Measurements from ENCODE around the gene LRMDA.

The LRMDA gene

DNA sequence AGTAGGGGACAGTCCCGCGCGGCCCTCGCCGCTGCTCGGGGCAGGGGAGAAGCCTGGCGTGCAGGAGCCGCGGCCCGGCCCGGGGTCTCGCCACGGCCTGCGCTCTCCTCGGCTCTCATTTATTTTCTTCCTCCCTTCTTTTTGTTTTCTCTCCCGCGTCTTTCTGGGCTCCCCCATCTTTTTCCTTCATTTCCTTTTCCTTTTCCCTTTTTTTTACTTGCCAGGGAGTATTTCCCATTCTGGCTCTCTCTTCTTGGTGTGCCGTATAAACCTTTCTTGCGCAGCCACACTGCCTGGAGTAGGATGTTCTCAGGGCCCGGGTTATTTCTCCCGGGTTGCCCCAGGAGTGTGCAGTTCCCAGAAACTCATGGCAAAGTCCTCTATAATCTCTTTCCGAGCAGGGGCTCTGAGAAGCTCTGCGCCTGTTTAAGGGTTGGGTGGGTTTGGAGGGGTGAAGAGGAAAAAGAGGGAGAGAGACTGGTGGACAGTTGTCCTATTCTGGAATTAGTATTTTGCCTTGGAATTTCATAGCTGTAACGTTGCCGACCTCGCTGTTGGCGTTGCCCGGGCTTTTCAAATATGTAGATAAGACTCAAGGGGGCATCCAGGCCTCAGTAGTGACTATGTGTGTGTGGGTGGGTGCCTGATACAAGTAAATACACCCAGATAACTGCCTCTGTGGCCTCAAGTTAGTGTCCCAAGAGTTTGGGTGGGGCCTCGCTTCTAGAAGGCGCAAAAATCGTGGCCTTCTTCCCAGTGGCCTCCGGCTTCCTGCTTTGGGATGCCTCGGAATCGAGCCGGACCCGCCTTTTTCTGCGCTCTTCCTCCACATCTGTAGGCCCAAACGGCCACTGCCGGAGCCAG, 25.6 kb upstream of the LRMDA start:
- peaks cover 7% of the 10 kb centered on the region for H3K4me1 ChIP-seq (ENCODE audit: insufficient read depth, low read length)
- H3K36me3 ChIP-seq (ENCODE audit: insufficient read depth, low read length): peaks cover 6% of the 10 kb centered on the region
- H3K4me3 ChIP-seq (ENCODE audit: low read length): peak overlapping the region; percentile 85
- peak overlapping the region; percentile 95 for H2AFZ ChIP-seq (ENCODE audit: low read depth, low read length)
- no peaks in the 10 kb centered on the region for H3K9me3 ChIP-seq (ENCODE audit: low read length)
- no peaks in the 10 kb centered on the region for H3K27me3 ChIP-seq (ENCODE audit: insufficient read depth, low read length)

DNA sequence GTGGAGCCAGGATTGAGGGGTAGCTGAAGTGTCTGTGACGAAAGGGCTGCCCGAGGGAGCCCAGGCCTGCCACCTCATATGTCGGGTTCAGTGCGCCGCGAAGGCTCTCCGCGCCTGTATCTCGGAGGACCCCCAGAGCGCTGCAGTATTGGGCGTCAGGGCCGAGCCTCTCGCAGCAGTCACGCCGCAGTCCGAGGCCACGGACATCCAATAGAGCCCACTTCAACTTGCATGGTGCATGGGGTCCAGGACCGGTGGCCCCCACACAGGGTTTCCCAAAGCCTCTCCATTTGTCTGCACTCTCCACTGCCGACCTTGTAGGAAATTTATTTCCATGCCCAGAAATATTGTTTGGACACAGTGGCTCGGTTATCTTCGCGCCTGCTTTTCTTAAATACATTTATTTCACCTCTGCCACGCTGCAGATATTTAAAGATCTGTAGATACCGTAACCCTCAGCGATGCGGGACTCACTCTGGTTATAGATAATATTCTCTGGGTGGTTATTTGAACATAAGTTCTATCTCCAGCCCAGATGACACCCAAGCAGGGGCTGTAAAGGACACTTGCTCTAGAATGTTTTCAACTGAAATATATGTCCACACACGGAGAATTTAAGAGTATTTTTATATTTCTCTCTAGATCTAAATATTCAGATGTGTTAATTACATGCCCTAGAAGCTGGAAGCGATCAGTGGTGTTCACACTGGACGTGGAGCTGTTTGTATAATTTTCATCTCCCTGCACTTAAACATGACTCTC, 24.8 kb upstream of the LRMDA start:
- Histone ChIP-seq H3K27me3 (ENCODE audit: insufficient read depth, low read length) (no peaks in the 10 kb centered on the region), H3K9me3 (ENCODE audit: low read length) (no peaks in the 10 kb centered on the region), H3K4me3 (ENCODE audit: low read length) (no peak overlapping the region)

DNA sequence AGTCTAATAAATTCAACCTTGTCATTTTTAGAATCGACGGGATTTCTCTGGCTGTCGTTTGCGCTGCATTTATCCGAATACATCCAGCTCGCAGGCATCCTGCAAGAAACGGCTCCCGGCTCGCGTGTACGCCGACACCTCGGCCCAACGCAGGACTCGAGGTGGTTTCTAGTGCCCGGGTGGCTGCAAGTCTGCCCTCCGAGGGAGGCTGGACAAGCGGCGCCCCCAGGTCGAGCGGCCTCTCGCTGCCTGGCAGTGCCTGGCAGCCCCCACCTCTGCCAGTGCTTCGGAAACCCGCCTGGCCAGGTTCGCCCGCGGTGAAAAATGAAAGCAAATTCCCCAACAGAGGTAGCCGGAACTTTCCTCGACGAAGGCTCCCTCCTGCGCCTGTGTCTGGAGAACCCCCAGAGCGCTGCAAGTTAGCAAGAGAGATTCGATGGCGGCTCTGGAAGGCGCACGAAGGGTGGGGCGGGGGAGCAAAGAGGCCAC, 24.2 kb upstream of the LRMDA start:
- H3K4me3 ChIP-seq (ENCODE audit: low read length): no peak overlapping the region
- peaks cover 6% of the 10 kb centered on the region for H3K36me3 ChIP-seq (ENCODE audit: insufficient read depth, low read length)
- H2AFZ ChIP-seq (ENCODE audit: low read depth, low read length): no peak overlapping the region
- H3K4me1 ChIP-seq (ENCODE audit: insufficient read depth, low read length): peaks cover 7% of the 10 kb centered on the region
- no peaks in the 10 kb centered on the region for H3K9me3 ChIP-seq (ENCODE audit: low read length)
- H3K27me3 ChIP-seq (ENCODE audit: insufficient read depth, low read length): no peaks in the 10 kb centered on the region

More for the DNA sequence above, 24.8 kb upstream of the LRMDA start:
- Histone ChIP-seq H2AFZ (ENCODE audit: low read depth, low read length) (no peak overlapping the region), H3K4me1 (ENCODE audit: insufficient read depth, low read length) (peaks cover 7% of the 10 kb centered on the region), H3K36me3 (ENCODE audit: insufficient read depth, low read length) (peaks cover 6% of the 10 kb centered on the region)

DNA sequence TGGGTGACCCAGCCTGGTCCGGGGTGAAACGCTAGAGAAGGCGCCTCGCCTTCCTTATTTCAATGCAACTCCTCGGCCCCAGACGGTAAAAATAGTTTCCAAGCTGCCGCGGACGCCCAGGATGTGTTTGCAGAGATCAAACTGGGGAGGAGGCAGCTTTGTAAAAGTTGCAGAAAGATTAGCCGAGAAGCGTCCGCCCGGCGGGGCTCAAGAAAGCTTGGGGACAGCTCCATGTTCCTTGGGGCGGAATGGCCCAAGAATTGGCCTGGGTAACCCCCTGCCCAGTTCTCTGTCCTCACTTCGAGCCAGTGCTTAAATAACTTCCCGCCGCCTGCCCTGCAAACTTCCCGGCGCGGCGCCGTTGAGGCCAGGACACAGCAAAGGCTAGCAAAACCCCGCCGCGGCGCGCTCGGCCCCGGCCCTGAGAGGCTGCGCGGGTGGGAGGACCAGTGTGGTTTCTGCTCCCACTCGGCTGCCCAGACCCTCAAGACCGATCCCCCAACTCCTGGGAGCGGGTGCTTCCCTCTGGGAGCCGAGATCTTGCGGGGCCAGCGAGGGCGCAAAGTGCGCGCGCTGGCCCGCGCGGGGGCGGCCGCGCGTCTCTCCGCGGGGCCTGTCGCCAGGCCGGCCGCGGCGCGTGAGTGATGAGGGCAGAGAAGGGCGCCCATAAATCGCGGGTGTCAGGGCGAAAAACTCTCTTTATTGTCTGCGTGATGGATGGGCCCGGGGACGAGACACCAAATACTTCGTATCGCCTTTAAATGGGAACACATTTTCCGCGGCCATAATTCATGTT, 23.5 kb upstream of the LRMDA start:
- Histone ChIP-seq H3K27me3 (ENCODE audit: insufficient read depth, low read length) (no peaks in the 10 kb centered on the region), H3K4me3 (ENCODE audit: low read length) (no peak overlapping the region), H3K36me3 (ENCODE audit: insufficient read depth, low read length) (peaks cover 6% of the 10 kb centered on the region), H3K4me1 (ENCODE audit: insufficient read depth, low read length) (peaks cover 7% of the 10 kb centered on the region), H2AFZ (ENCODE audit: low read depth, low read length) (no peak overlapping the region), H3K9me3 (ENCODE audit: low read length) (no peaks in the 10 kb centered on the region)

DNA sequence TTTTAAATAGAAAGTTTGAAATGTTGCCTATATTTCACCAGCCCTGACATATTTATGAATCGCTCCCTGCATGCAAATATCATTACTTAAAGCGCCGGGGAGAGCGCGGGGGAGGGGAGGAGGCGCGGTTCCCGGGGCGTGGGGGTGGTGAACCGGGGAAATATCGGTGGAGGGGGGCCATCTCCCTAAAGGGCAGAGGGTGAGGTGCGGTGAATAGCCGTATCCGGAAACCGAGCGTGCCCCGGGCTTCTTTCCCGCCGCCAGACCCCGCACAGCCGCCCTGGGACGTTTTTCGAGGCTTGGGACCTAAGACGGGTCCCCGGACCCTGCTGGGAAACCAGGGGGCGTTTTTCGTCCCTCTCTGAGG, 22.9 kb upstream of the LRMDA start:
- Histone ChIP-seq H3K9me3 (ENCODE audit: low read length) (no peaks in the 10 kb centered on the region), H3K36me3 (ENCODE audit: insufficient read depth, low read length) (peaks cover 6% of the 10 kb centered on the region), H3K4me1 (ENCODE audit: insufficient read depth, low read length) (peaks cover 7% of the 10 kb centered on the region), H3K4me3 (ENCODE audit: low read length) (no peak overlapping the region), H3K27me3 (ENCODE audit: insufficient read depth, low read length) (no peaks in the 10 kb centered on the region), H2AFZ (ENCODE audit: low read depth, low read length) (no peak overlapping the region)

DNA sequence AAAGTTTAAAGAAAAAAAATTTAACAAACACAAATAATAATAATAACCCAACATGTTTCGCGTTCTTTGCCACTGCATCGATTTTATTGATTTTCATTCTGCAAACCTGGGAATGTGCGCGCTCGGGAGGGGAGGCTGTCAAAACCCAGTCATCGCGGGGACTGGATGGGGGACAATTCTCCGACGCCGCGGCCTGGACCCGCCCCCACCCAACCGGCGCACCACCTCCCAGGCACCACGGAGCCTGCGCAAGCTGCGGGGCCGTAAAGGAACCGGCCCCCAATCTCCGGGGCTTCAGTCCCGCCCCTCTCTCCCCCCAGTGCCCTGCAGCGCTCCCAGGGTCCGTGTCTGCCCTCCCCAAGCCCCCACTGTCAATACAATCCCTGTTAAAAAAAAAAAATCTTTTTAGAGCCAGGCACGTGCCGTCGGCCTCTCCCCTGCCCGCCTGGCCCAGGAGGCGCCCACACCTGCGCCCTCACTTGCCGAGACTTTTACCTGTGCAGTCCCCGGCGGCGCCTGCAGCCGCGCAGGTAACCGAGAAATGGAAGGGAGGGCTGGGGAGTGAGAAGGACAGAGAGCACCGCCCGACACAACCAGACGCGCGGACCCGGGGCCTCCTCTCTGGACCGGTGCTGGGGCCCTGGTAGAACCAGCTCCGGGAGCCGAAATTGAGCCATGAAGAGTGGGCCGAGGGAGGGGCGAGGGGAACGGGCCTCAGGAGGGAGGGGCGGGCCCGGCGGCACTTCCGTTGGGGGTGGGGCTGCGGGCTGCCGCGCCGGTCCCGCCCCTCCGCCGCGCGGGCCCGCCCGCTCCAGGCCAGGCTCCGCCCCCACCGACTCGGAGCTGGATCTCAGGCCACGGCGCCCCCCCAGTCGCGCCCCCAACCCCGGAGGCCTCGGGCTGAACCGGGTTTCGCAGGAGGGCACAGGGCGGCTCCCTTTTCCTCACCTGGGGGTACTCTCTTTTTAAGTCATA, 22.2 kb upstream of the LRMDA start:
- Histone ChIP-seq H3K9me3 (ENCODE audit: low read length) (no peaks in the 10 kb centered on the region), H3K36me3 (ENCODE audit: insufficient read depth, low read length) (peaks cover 6% of the 10 kb centered on the region), H3K4me3 (ENCODE audit: low read length) (peak overlapping the region; percentile 20), H3K27me3 (ENCODE audit: insufficient read depth, low read length) (no peaks in the 10 kb centered on the region), H2AFZ (ENCODE audit: low read depth, low read length) (no peak overlapping the region), H3K4me1 (ENCODE audit: insufficient read depth, low read length) (peaks cover 7% of the 10 kb centered on the region)

DNA sequence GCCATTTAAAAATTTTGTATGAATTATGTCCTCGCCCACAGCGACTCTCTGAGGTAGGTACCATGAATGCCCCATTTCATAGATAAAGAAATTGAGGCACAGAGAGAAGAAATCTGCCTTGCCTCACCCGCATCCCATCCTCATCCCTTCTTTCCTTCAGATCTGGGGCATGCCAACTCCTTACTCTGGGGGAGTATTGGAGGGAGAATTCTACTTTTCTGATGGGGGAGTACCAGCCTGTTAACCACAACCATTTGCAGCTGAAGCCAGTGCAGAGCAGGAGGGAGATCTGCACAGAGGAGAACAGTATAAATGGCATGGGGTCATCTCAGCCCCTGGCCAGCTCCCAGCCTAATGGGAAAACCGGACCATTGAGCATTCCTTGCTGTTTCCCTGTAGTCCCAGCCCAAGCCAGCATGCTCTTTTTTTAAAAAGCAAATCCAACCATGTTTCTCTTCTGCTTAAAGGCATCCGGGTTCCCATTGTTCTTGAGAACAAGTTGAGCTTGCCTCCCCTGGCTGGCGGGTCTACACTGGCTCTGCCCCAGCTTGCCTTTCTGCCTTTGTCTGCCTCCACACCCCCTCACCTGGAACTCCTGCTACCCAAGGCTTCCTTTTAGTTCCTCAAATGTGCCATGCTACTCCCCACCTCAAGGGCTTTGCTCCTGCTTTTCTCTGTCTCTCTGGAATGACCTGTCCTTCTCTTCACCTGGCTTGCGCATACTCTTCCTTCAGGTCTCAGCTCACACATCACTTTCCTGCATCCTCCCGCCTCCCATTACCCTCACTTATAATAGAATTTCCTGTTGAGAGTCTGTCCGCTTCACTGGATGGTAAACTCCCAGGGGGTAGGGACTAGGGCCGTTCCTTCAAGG, 21.1 kb upstream of the LRMDA start:
- Histone ChIP-seq H3K36me3 (ENCODE audit: insufficient read depth, low read length) (peaks cover 6% of the 10 kb centered on the region), H3K27me3 (ENCODE audit: insufficient read depth, low read length) (no peaks in the 10 kb centered on the region), H3K4me3 (ENCODE audit: low read length) (no peak overlapping the region), H2AFZ (ENCODE audit: low read depth, low read length) (no peak overlapping the region), H3K4me1 (ENCODE audit: insufficient read depth, low read length) (peaks cover 7% of the 10 kb centered on the region), H3K9me3 (ENCODE audit: low read length) (no peaks in the 10 kb centered on the region)

DNA sequence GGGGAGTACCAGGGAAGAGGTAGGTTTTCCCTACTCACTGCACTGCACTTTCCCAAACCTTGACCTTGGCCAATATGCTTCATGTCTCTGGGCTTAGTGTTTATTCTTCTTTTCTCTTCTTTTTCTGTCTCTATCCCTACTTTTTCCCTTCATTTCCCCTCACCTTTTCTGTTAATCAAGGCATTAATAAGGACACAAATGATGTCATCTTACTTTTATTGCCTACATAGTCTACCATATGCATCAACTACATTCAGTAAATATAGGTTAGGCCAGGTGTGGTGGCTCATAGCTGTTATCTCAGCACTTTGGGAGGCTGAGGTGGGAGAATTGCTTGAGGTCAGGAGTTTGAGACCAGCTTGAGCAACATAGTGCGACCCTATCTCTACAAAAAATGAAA, 16.9 kb upstream of the LRMDA start:
- Histone ChIP-seq H3K27me3 (ENCODE audit: insufficient read depth, low read length) (no peaks in the 10 kb centered on the region), H3K9me3 (ENCODE audit: low read length) (no peaks in the 10 kb centered on the region), H2AFZ (ENCODE audit: low read depth, low read length) (no peak overlapping the region), H3K4me1 (ENCODE audit: insufficient read depth, low read length) (peaks cover 4% of the 10 kb centered on the region), H3K36me3 (ENCODE audit: insufficient read depth, low read length) (no peaks in the 10 kb centered on the region), H3K4me3 (ENCODE audit: low read length) (no peak overlapping the region)

DNA sequence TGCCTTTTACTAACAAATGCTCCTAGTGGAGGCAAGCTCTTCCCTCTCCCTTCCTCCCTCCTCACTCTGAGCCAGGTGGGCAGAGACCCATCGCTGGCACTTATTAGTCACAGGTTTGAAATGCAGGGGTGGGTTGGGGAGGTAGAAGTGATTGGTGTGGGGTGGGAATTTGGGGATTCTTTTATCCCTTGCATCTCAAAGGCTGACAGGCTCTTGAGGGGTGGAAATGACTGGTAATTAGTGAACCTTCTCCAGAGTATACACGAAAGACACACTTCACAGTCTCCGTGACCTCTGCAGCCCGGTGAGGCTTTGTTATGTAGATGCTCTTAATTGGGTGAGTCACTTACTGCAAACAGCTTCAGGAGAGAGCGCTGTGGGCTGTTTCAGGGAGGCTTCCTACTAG, 13.9 kb upstream of the LRMDA start:
- Histone ChIP-seq H2AFZ (ENCODE audit: low read depth, low read length) (no peak overlapping the region), H3K4me3 (ENCODE audit: low read length) (no peak overlapping the region), H3K27me3 (ENCODE audit: insufficient read depth, low read length) (no peaks in the 10 kb centered on the region), H3K36me3 (ENCODE audit: insufficient read depth, low read length) (no peaks in the 10 kb centered on the region), H3K4me1 (ENCODE audit: insufficient read depth, low read length) (peaks cover 4% of the 10 kb centered on the region), H3K9me3 (ENCODE audit: low read length) (no peaks in the 10 kb centered on the region)

DNA sequence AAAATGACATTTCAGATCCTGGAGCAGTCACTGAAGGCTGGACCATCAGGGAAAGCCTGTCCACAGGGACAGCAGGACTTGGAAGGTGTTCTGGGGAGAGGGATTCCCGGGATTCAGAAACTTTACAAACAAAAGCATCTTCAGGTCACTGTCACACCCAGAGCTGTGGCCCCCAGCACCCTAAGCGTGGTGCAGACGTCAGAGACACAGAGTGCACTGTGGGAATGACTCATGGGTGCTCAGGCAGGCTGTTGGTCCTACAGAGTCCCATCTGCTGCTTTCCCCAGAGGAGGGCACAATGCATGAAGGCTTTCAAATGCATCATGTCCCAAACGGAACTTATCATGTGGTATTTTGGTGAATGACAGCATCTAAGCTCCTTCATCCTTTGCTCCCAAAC, 13.1 kb upstream of the LRMDA start:
- no peak overlapping the region for H3K4me3 ChIP-seq (ENCODE audit: low read length)
- no peaks in the 10 kb centered on the region for H3K36me3 ChIP-seq (ENCODE audit: insufficient read depth, low read length)
- no peak overlapping the region for H2AFZ ChIP-seq (ENCODE audit: low read depth, low read length)
- peaks cover 2% of the 10 kb centered on the region for H3K9me3 ChIP-seq (ENCODE audit: low read length)
- peaks cover 4% of the 10 kb centered on the region for H3K4me1 ChIP-seq (ENCODE audit: insufficient read depth, low read length)
- H3K27me3 ChIP-seq (ENCODE audit: insufficient read depth, low read length): no peaks in the 10 kb centered on the region

DNA sequence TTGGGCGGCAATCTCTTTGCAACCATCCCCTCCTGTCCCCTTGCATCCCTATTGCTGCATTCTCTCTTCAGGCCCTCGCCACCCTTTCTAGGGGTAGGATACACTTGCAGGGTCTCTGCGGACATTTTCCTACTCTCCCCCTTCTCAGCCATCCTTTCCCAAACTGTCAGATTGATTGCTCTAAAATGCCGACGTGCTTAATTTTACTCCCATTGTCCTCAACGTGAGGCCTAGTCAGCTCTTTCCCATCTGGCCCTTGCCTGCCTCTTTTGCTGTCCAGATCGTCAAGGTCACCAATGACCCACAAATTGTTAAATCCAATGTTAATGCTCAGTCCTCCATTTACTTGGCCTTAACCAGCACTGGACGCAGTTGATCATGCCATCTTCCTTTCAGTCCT, 12.7 kb upstream of the LRMDA start:
- Histone ChIP-seq H3K4me3 (ENCODE audit: low read length) (no peak overlapping the region), H3K36me3 (ENCODE audit: insufficient read depth, low read length) (no peaks in the 10 kb centered on the region), H2AFZ (ENCODE audit: low read depth, low read length) (no peak overlapping the region), H3K9me3 (ENCODE audit: low read length) (peaks cover 2% of the 10 kb centered on the region), H3K27me3 (ENCODE audit: insufficient read depth, low read length) (no peaks in the 10 kb centered on the region), H3K4me1 (ENCODE audit: insufficient read depth, low read length) (peaks cover 4% of the 10 kb centered on the region)
